Raji (cell line): ENCODE data around the gene MSANTD2.

Experiments used
- POLR2A ChIP-seq: IDR thresholded peaks from 2 replicates; pipeline ENCODE4 v1.6.1; 2011; ENCODE audit warnings: low read depth, low read length, control low read depth; ENCODE audit not compliant: insufficient read depth

MSANTD2 gene

GRCh38 chr11:124831897-124832296 lies 31.7 kb upstream of the MSANTD2 start:
- no peak for TF ChIP-seq POLR2A

GRCh38 chr11:124830749-124831148 lies 30.5 kb upstream of the MSANTD2 start:
- no peak for TF ChIP-seq POLR2A

- no peak for TF ChIP-seq POLR2A
These were observed 29.8 kb upstream of the MSANTD2 start for GRCh38 chr11:124829986-124830385.

- no peak for TF ChIP-seq POLR2A
These were observed 25.7 kb upstream of the MSANTD2 start for GRCh38 chr11:124825876-124826275.

- no peak for TF ChIP-seq POLR2A
These were observed 23.5 kb upstream of the MSANTD2 start for GRCh38 chr11:124823512-124824376.

- no peak for TF ChIP-seq POLR2A
These were observed 22.0 kb upstream of the MSANTD2 start for GRCh38 chr11:124821995-124822730.

GRCh38 chr11:124817036-124817435 lies 16.8 kb upstream of the MSANTD2 start:
- no peak for TF ChIP-seq POLR2A

GRCh38 chr11:124814739-124815138 lies 14.5 kb upstream of the MSANTD2 start:
- TF ChIP-seq POLR2A: no peak

- TF ChIP-seq POLR2A: no peak
These were observed 12.7 kb upstream of the MSANTD2 start for GRCh38 chr11:124812876-124813275.

GRCh38 chr11:124811399-124812125 lies 11.4 kb upstream of the MSANTD2 start:
- TF ChIP-seq POLR2A: no peak

GRCh38 chr11:124807660-124808270 lies 7.6 kb upstream of the MSANTD2 start:
- TF ChIP-seq POLR2A: no peak

GRCh38 chr11:124807201-124807600 lies 7.0 kb upstream of the MSANTD2 start:
- no peak for TF ChIP-seq POLR2A

- TF ChIP-seq POLR2A: no peak
These were observed 4.7 kb upstream of the MSANTD2 start for GRCh38 chr11:124804884-124805283.

- no peak for TF ChIP-seq POLR2A
These were observed 1.6 kb upstream of the MSANTD2 start for GRCh38 chr11:124801636-124802312.
